Adrenal gland (tissue), 12 donors: ENCODE results near the gene CCDC183. TPM values are rescaled to one million over a fixed set of nuclear protein-coding genes. Genes with fewer than 3 reads are reported as not detected.
"Not testable (repeated sequence)": the region's sequence is repeated elsewhere in the genome, so short reads cannot be mapped to it uniquely, and the experiment has no call there.

Experiments
- DNase-seq, 7 donors: peaks; one replicate each; pipeline ENCODE4 v3.0.0-alpha.2; 2019 to 2020
- H3K27ac ChIP-seq, 5 donors: fragments of 200-600 bp; sonication (generic) in 4 of 5; 1 replicate in 3 of 5; 2 replicates in 2 of 5; pipeline versions ENCODE4 v1.5.1 to v1.8.0; 2016 to 2020; ENCODE audit warnings: mild to moderate bottlenecking in 1 of 5
- H3K27me3 ChIP-seq: fragments of 200-600 bp; 2 replicates; pipeline ENCODE4 v1.8.0; 2021
- H3K36me3 ChIP-seq, 2 donors: fragments of 200-600 bp; replicated peaks in 1 of 2; 1 replicate in 1 of 2; 2 replicates in 1 of 2; pipeline versions ENCODE4 v1.5.1 to v1.8.0; 2018 to 2022
- H3K4me1 ChIP-seq, 2 donors: fragments of 200-600 bp; replicated peaks in 1 of 2; 1 replicate in 1 of 2; 2 replicates in 1 of 2; pipeline versions ENCODE4 v1.5.1 to v1.8.0; 2018 to 2021
- H3K4me3 ChIP-seq, 4 donors: fragments of 200-600 bp; sonication (generic) in 3 of 4; one replicate each; pipeline ENCODE4 v1.5.1; 2016 to 2018
- H3K9me3 ChIP-seq, 3 donors: fragments of 200-600 bp; sonication (generic) in 1 of 3; replicated peaks in 1 of 3; 1 replicate in 2 of 3; 2 replicates in 1 of 3; pipeline versions ENCODE4 v1.5.1 to v1.8.0; 2016 to 2021
- CTCF ChIP-seq, 6 experiments: fragments of 450-650 bp in 4 of 6; fragments of 200-600 bp in 2 of 6; sonication (generic) in 1 of 6; IDR thresholded peaks; 1 replicate in 5 of 6; 2 replicates in 1 of 6; pipeline versions ENCODE4 v1.5.1 to v1.8.0; 2016 to 2021; ENCODE audit warnings: antibody characterized with exemption in 6 of 6, mild to moderate bottlenecking in 2 of 6, moderate library complexity in 1 of 6
- POLR2A ChIP-seq, 2 donors: fragments of 450-650 bp; IDR thresholded peaks; one replicate each; pipeline ENCODE4 v1.6.1; 2017; ENCODE audit warnings: antibody characterized with exemption in 2 of 2, mild to moderate bottlenecking in 2 of 2, moderate library complexity in 1 of 2
- WGBS, 4 donors: extraction: QIAGEN DNeasy Blood & Tissue Kit in 2 of 4; methylation state at CpG; one replicate each; pipeline versions ENCODE4 v1.1.5 to v1.1.7; 2013 to 2017; 5-methylcytosine and 5-hydroxymethylcytosine counted together
- intact Hi-C, 2 donors: fragments of 100-400 bp; cut with DNase I; formaldehyde crosslinking; loops; one replicate each; pipeline versions ENCODE4 v1.14.1 to v1.15.0; 2022 to 2023
- polyA plus RNA-seq, 3 donors: library from polyadenylated mRNA; stranded (reverse); fragments of 200-250 nt in 2 of 3; fragments of 350-450 nt in 1 of 3; fragmentation: Illumina TruSeq in 1 of 3; extraction: RNeasy Lipid Tissue Mini Kit (QIAGEN cat#74804) in 1 of 3; gene quantifications; one replicate each; pipeline ENCODE4 v1.2.3, GENCODE V29; 2013 to 2014
- total RNA-seq, 9 donors: library from RNA; depleted of rRNA in 4 of 9; stranded (reverse); fragments of >200 nt in 4 of 9; fragments of 120-200 nt in 1 of 9; fragmentation: NEBNext Ultra II Directional in 1 of 9; extraction: Animal tissue kit (Norgen Biotek cat#: 25700) in 1 of 9; gene quantifications; one replicate each; pipeline versions ENCODE4 v1.1.0 to v1.2.4, GENCODE V29; 2013 to 2023
- donor health status: healthy with polysubstance abuse.
- donor health status: Bipolar disorder and iron deficiency.
- donor health status: DM: yes; HTN: yes; CAD: no.
- donor health status: DM: no; HTN: no; CAD: no.
- donor health status: DM: no; HTN: no; CAD: no.
- donor health status: DM: yes; HTN: yes; CAD: no.

CCDC183 gene
- total and polyA plus RNA-seq, 12 donors = 0.46 to 17.5 (median 1.8) TPM; not detected in 1

GRCh38 chr9:136751814-136752213, 44.3 kb upstream of the CCDC183 start:
- Histone ChIP-seq H3K27ac (no peak overlapping the region), H3K4me3 (no peak overlapping the region), H3K27me3 (no peaks in the 10 kb centered on the region), H3K4me1 (peaks cover 5 to 9% of the 10 kb centered on the region in 2 donors), H3K36me3 (no peaks in the 10 kb centered on the region), H3K9me3 (no peaks in the 10 kb centered on the region)
- no peak for DNase-seq
- intact Hi-C loops = no loop called here
- TF ChIP-seq POLR2A (IDR thresholded peaks at IDR 0.05) (no peak), CTCF (IDR thresholded peaks at IDR 0.05) (no peak)

GRCh38 chr9:136753371-136754058, 42.6 kb upstream of the CCDC183 start:
- DNase-seq = no peak
- Histone ChIP-seq H3K36me3 (no peaks in the 10 kb centered on the region), H3K4me1 (peaks cover 5 to 8% of the 10 kb centered on the region in 2 donors), H3K9me3 (no peaks in the 10 kb centered on the region), H3K27me3 (no peaks in the 10 kb centered on the region), H3K4me3 (no peak overlapping the region), H3K27ac (no peak overlapping the region)
- intact Hi-C loops = no loop called here
- no peak for TF ChIP-seq POLR2A (IDR thresholded peaks at IDR 0.05)
- no peak for TF ChIP-seq CTCF (IDR thresholded peaks at IDR 0.05)
- WGBS, 4 donors = 87 to 92% (median 89%) methylated on average over 3 to 31 of the region's 31 CpGs

GRCh38 chr9:136754059-136754572, 42.0 kb upstream of the CCDC183 start:
- DNase-seq = no peak
- TF ChIP-seq POLR2A (IDR thresholded peaks at IDR 0.05) (no peak), CTCF (IDR thresholded peaks at IDR 0.05) (no peak)
- H3K9me3 ChIP-seq = no peaks in the 10 kb centered on the region
- WGBS, 4 donors = 71 to 80% (median 76%) methylated on average over 10 to 17 of the region's 17 CpGs
- no peaks in the 10 kb centered on the region for H3K27me3 ChIP-seq
- no peak overlapping the region for H3K27ac ChIP-seq
- no peaks in the 10 kb centered on the region for H3K36me3 ChIP-seq
- intact Hi-C loops = no loop called here
- H3K4me3 ChIP-seq = no peak overlapping the region
- H3K4me1 ChIP-seq = peaks cover 1 to 2% of the 10 kb centered on the region in 2 donors

- Histone ChIP-seq H3K4me1 (no peaks in the 10 kb centered on the region), H3K27ac (no peak overlapping the region), H3K4me3 (no peak overlapping the region), H3K36me3 (no peaks in the 10 kb centered on the region), H3K27me3 (no peaks in the 10 kb centered on the region), H3K9me3 (no peaks in the 10 kb centered on the region)
- 79 to 96% (median 86%) methylated on average over 7 to 24 of the region's 24 CpGs for WGBS, 4 donors
- no peak for DNase-seq
- intact Hi-C loops = no loop called here
- no peak for TF ChIP-seq POLR2A (IDR thresholded peaks at IDR 0.05)
Measured at GRCh38 chr9:136754626-136755301, 41.4 kb upstream of the CCDC183 start.

GRCh38 chr9:136755302-136756133, 40.6 kb upstream of the CCDC183 start:
- H3K4me1 ChIP-seq, H3K27ac ChIP-seq, H3K9me3 ChIP-seq, H3K4me3 ChIP-seq, DNase-seq, H3K27me3 ChIP-seq, intact Hi-C loops, H3K36me3 ChIP-seq: not testable (repeated sequence)
- WGBS, 4 donors = 79 to 92% (median 87%) methylated on average over 10 to 22 of the region's 22 CpGs
